ENCODE measurements around the gene RUNDC3A.

The RUNDC3A gene

GRCh38 chr17:44283344-44284023 lies 24.9 kb upstream of the RUNDC3A start:
- DNase-seq = no peak

- DNase-seq = no peak
Measured at GRCh38 chr17:44284024-44284400, 24.4 kb upstream of the RUNDC3A start.

- no peak for DNase-seq
Measured at GRCh38 chr17:44287651-44288050, 20.8 kb upstream of the RUNDC3A start.

GRCh38 chr17:44293509-44294226 lies 14.7 kb upstream of the RUNDC3A start:
- DNase-seq = no peak

- no peak for DNase-seq
Measured at GRCh38 chr17:44297975-44298374, 10.4 kb upstream of the RUNDC3A start.

GRCh38 chr17:44304651-44305050 lies 3.8 kb upstream of the RUNDC3A start:
- no peak for DNase-seq

- DNase-seq = peak; percentile 13
Measured at GRCh38 chr17:44307387-44308186, 814 bp upstream of the RUNDC3A start.

GRCh38 chr17:44308865-44309264 lies 464 bp downstream of the RUNDC3A start:
- DNase-seq = no peak

- DNase-seq = no peak
Measured at GRCh38 chr17:44309472-44309871, 1.1 kb downstream of the RUNDC3A start.

- DNase-seq = no peak
Measured at GRCh38 chr17:44310188-44310587, 1.8 kb downstream of the RUNDC3A start.

GRCh38 chr17:44310609-44311376 lies 2.4 kb downstream of the RUNDC3A start:
- no peak for DNase-seq

GRCh38 chr17:44311562-44312181 lies 3.3 kb downstream of the RUNDC3A start:
- DNase-seq = no peak

GRCh38 chr17:44312396-44313104 lies 4.1 kb downstream of the RUNDC3A start:
- DNase-seq = no peak

GRCh38 chr17:44314031-44314430 lies 5.6 kb downstream of the RUNDC3A start:
- no peak for DNase-seq

GRCh38 chr17:44314524-44314868 lies 6.1 kb downstream of the RUNDC3A start:
- DNase-seq = no peak

GRCh38 chr17:44314869-44315661 lies 6.7 kb downstream of the RUNDC3A start:
- no peak for DNase-seq

GRCh38 chr17:44315760-44316731 lies 7.6 kb downstream of the RUNDC3A start:
- no peak for DNase-seq

GRCh38 chr17:44317545-44317944 lies 9.1 kb downstream of the RUNDC3A start:
- DNase-seq = no peak

GRCh38 chr17:44318077-44318892 lies 9.9 kb downstream of the RUNDC3A start:
- DNase-seq = no peak
